HG03442 (cell line): ENCODE results near the gene TRMU.
"Not testable (repeated sequence)": the region's sequence is repeated elsewhere in the genome, so short reads cannot be mapped to it uniquely, and the experiment has no call there.

Source experiments
- ATAC-seq: cut with Tn5 transposase; IDR thresholded peaks from one replicate; pipeline ENCODE4 v1.9.1; 2021; ENCODE audit warnings: mild to moderate bottlenecking, moderate library complexity; ENCODE audit not compliant: unreplicated experiment

Gene TRMU

GRCh38 chr22:46299101-46299500 lies 36.4 kb upstream of the TRMU start:
- no peak for ATAC-seq

DNA sequence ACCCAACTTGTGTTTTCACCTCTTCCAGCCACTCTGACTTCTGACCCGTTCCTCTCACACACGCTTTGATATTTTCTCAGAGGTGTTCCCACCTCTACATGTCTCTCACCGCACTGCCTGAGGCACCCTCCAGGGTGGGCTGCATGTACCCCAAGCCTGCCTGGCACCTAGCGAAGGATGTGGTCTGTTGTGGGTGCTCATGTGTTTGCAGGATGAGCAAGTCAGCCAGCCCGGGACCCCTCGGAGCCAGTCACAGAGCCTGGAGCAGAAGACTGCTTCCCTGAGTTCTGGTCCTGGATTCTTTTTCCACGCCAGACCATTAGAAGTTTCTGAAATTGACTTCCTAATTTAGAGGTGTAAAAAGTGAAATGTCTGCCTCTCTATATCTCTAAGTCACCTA lies 35.0 kb upstream of the TRMU start:
- ATAC-seq: no peak

DNA sequence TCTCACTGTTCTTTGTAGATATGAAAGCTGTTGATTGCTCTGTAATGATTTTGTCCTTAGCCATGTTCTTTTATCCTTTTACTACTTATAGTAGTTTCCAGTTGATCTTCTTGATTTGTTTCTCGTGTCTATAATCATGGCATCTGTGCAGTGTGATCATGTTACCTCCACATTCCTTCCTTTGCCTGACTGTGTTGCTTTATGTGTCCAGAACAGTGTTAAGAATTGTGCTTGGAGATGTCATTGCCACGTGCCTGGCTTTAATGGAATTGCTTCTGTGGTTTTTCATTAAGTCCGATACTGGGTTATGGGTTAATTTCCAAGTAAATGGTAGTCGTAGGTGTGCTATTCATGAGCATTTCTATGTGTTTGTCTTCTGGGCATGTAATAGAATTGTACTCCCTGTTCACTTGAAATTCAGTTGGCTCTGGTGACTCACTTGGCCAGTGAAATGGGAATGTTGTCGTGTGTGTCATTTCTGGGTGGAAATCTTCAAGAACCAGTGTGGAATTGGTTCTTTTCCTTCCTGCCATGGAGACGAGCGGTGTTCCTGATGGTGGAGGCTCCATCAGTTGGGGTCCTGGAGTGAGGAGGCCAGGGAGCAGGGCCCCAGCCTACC lies 32.1 kb upstream of the TRMU start:
- no peak for ATAC-seq

- ATAC-seq: no peak
Measured at GRCh38 chr22:46308283-46308988, 27.1 kb upstream of the TRMU start.

DNA sequence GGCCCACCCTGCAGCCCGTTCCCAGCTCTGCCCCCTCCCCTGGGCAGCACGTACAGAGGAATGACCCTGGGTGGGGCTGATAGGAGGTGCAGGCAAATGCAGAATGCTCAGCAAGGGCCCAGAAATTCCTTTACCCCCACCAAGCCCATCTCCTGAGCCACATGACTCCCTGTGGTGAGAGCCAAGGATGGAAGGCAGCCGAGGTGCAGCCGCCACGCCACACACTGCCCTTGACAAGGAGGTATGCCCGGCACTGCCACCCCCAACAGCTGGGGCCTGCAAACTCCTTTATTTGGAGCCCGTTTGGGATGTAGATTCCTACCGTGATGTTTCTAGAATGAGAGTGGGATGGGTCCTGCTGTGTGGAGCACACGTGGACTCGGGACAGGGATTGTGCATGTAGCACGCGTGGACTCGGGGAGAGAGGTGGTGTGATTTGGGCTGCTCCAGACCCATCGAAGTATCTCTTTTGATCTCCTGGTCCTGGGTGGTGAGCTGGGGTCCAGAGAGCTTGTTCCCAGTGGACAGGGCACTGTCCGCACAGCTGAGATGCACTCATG lies 25.9 kb upstream of the TRMU start:
- ATAC-seq: no peak

DNA sequence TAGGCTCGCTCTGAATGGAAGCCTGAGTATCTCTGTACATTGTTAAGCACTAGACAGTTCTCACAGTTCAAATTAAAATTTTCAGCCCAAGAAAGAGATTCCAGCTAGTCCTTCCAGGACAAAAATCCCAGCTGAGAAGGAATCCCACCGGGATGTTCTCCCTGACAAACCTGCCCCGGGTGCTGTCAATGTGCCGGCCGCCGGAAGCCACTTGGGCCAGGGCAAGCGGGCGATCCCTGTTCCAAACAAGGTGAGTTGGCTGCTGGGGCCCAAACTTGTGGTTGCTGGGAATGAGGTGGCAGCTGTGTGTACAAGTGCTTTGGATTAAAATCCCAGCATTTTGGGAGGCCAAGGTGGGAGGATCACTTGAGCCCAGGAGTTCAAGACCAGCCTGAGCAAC lies 23.5 kb upstream of the TRMU start:
- ATAC-seq: no peak

- ATAC-seq: not testable (repeated sequence)
Measured at GRCh38 chr22:46312848-46313247, 22.7 kb upstream of the TRMU start.

DNA sequence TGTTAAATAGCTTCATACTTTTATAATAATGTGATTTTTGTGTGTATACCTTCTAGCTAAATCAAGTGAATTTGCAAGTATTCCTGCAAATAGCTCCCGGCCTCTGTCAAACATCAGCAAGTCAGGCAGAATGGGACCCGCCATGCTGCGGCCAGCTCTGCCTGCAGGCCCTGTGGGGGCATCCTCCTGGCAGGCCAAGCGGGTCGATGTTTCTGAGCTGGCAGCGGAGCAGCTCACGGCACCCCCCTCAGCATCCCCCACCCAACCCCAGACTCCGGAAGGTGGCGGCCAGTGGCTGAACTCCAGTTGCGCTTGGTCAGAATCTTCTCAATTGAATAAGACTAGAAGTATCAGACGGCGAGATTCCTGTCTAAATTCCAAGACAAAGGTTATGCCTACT lies 19.5 kb upstream of the TRMU start:
- ATAC-seq: no peak

DNA sequence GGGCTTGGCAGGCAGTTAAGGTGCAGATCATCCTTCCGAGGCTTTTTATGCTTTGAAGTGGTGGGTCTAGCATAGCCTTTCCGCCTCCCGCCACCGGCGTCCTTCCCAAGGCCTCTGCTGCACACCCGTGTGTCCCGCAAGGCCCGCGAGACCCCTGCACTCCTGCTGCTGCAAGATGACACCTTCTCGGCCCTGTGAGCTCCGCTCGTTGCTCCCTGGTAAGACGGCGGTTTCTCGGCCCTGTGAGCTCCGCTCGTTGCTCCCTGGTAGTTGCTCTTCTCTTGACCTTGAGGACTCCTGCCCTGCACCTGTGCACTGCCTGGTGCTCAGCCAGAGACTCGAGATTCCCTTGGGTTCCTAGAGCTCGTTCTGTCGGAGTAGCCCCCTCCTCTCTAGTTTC lies 17.9 kb upstream of the TRMU start:
- no peak for ATAC-seq

DNA sequence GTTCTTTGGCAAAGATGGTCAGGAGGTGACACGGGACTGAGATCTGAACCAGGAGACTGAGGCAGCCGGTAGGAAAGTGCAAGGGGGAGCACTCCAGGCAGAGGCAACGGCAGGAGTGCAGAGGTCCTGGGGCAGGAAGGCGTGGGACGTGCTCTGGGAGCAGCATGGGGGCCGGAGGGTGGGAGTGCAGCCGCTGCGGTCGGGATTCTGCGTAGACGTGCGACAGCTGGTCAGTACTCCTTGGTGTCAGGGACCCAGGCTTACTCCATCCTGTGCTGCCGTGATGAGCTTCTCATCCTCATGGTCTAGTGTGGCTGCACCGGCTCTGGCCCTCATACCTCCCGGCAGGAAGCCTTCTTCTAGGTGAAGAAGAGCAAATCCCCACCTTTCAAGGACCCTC lies 16.9 kb upstream of the TRMU start:
- ATAC-seq: no peak

- ATAC-seq: no peak
Measured at GRCh38 chr22:46319319-46319718, 16.2 kb upstream of the TRMU start.

DNA sequence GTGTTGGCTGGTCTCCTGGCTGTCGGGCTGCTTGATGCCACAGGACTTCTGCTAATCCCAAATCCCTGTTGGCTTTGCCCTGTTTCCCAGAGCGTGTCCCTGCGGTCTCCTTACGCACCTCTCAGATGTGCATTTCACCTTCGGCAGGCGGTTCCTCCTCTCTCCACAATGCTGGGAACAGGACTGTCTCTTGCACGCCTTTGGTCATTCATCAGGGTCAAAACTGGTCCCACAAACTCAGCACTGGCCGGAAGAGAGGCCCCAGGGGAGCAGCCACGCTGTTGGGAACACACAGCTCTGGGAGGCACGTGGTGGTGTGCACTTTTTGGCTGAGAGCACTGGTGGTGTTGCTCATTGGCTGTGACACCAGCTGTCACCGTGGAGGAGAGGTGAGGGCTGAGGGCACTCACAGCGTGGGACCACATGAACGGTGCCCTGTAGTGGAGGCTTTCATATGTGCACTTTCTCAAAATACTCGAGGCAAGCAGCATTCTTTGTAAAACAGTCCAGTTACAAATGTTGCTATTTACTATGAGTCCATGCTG lies 15.3 kb upstream of the TRMU start:
- ATAC-seq: no peak

GRCh38 chr22:46320716-46321386 lies 14.7 kb upstream of the TRMU start:
- no peak for ATAC-seq

- no peak for ATAC-seq
Measured at GRCh38 chr22:46322711-46323110, 12.8 kb upstream of the TRMU start.

DNA sequence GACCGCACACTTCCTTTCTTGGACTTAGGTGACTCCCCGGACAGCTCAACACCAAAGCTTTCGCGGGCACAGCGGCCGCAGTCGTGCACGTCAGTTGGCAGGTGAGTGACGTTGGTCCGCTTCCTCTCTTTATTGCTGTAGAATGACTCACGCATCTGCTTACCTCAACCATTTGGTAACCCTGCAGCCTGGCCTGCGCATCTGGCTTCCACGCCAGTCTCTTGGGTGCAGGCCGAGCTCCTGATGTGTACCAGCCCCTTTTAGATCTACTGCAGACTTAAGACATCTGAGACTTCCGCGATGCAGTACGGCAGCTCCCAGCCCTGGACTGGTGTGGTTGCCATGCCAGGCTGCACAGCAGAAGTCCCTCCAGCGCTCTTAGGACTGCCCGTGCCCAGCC lies 12.4 kb upstream of the TRMU start:
- no peak for ATAC-seq

- no peak for ATAC-seq
Measured at GRCh38 chr22:46326066-46326680, 9.3 kb upstream of the TRMU start.

- no peak for ATAC-seq
Measured at GRCh38 chr22:46327691-46328465, 7.6 kb upstream of the TRMU start.

DNA sequence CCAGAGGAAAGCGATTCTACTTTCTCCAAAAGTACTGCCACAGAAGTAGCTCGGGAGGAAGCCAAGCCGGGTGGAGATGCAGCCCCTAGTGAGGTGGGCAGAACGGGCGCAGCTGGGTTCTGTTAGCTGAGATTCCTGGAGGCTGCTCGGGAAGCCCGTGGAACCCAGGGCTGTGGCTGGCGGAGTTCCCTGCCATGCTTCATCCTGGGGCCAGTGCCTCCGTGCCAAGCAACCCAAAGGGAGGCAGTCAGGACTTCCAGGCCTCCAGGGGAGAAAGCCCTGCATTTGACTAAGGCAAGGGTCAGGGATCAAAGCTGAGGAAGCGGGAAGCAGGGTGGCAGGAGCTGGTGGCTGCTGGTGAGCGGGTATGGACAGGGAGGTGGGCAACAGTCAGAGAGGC lies 6.7 kb upstream of the TRMU start:
- ATAC-seq: no peak

DNA sequence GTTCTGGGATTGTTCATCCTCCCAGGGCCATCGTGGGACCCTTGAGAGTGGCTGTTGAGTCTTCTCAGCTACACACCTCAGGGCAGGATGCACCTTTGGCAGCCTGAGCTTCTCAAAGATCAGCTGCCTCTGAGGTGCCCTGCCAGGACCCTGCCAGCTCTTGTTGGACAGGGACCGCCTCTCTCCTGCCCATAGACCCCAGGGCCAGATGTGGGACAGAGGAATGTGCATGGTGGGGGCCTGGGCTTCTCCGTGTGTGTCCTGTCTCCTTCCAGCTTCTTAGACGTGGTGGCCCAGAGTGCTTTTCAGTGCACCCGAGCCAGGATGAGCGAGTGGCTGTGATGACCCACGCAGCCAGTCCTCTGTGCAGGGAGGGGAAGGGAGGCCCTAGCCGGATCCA lies 5.9 kb upstream of the TRMU start:
- ATAC-seq: no peak

GRCh38 chr22:46330426-46330825 lies 5.1 kb upstream of the TRMU start:
- no peak for ATAC-seq

DNA sequence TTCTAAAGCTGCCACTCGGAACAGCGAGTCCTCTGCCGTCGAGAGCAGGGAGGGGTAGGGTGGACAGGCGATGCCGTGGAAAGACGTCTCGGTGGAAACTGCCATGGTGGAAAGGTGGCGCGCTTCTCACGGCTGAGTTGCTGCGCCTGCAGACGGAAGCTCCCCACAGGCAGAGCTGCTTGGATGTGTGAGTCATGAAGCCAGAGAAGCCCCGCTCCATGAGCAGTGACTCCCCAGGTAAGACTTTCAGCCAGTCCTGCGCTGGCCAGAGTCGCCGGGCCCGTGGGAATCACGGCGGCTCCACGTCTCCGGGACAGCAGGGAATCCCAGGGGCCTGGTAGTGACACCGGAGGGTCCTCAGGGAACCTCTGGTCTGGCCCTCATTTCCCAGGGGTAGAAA lies 4.0 kb upstream of the TRMU start:
- ATAC-seq: no peak
